HT-29 (cell line): ENCODE results near the gene SHC4. TPM values are rescaled to one million over a fixed set of nuclear protein-coding genes. Genes with fewer than 3 reads are reported as not detected.
"Not testable (repeated sequence)": the region's sequence is repeated elsewhere in the genome, so short reads cannot be mapped to it uniquely, and the experiment has no call there.

Experiments used
- DNase-seq: peaks from one replicate; pipeline ENCODE4 v3.0.0-alpha.2; 2015; ENCODE audit warnings: low spot score
- total RNA-seq: library from RNA; depleted of rRNA; stranded (reverse); fragments of >200 nt; shearing (Covaris generic); gene quantifications from 2 replicates; pipeline ENCODE4 v1.2.3, GENCODE V29; 2014

Gene SHC4
- total RNA-seq, 1 experiment from 2014 or later: not detected

DNA sequence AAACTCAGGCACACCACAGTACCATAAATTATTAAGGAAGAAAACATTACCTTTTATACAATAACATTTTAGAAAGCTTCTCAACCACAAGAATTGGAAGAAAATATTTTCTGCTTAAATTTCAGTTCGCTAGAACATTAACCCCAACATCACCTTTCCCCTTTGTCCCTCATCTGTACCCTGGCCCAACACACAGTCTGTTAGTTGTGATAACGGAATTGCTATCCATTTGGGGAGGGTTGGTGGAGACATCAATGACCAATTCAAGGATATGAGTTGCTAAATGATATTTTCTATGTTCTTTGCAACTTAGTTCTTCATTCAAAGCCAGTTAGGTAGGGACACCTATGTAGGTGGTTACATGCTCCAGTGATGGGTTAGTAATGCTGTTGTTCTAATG lies 80.0 kb downstream of the SHC4 start:
- DNase-seq: no peak

GRCh38 chr15:48880070-48880634 lies 83.6 kb downstream of the SHC4 start:
- DNase-seq: no peak

DNA sequence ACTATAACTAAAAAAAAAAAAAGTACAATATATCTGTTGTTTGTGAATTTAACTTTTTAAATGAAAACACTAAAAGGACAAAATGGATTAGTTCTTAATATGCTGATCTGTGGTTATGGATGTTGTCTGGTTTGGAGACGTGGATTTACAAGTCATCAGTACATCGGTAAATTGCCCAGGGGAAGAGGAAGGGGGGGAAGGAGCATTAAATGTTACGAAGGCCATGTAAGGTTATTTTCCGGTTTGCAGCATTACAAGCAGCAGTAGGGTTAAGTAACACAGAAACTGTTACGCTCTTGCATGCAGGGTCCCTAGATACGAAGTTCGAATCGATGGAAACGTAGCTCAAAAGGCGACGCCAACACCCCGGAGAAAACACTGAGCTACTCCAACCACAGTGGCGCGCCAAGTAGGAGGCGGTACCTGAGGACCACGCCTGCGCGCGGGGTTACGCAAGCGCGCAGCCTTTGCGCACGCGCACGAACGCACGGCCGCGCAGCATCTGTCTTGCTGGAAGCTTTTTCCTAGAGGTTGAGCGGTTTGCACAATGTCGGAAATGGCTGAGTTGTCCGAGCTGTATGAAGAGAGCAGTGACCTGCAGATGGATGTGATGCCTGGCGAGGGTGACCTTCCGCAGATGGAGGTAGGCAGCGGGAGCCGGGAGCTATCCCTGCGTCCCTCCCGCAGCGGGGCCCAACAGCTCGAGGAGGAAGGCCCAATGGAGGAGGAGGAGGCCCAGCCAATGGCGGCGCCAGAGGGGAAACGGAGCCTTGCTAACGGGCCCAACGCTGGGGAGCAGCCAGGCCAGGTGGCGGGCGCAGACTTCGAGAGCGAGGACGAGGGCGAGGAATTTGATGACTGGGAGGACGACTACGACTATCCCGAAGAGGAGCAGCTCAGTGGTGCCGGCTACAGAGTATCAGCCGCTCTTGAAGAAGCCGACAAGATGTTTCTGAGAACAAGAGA lies 85.8 kb downstream of the SHC4 start, which contains the start of gene EID1:
EID1 (plus strand) TSS at position 505 of the 966 bp plus-strand sequence; CDS start at position 548, 43 bp downstream.
- peak; percentile 96 for DNase-seq

DNA sequence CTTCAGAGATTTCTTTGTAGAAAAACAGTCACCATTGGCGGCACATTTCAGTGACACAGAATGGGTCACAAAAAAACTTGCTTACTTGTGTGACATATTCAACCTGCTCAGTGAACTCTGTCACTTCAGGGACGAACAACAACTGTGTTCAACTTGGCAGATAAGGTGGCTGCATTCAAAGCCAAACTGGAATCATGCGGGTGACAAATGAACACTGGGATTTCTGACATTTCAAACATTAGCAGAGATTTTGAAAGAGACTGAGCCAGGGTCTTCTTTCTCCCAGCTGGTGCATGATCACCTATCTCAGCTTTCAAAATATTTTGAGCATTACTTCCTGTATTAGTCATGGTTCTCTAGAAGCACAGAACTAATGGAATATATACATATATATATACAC lies 87.7 kb downstream of the SHC4 start:
- no peak for DNase-seq

- no peak for DNase-seq
Measured at GRCh38 chr15:48875241-48875960, 88.3 kb downstream of the SHC4 start.

DNA sequence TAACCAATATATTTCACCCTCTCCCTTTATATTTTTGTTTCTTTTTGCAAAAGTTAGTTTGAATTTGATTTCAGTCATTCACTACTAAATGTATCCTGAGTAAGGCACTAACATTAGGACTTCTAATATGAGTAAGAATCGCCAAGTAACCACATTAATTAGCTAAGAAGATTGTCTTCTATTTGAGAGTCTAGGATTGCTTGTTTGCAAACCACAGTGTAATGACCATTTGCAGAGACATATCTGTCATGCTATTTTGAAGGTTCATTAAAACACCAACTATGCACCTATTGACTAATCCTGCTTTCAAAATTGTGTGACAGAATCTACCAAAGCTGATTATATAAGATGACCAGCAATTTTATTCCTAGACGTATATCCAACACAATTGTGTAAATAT lies 91.1 kb downstream of the SHC4 start:
- no peak for DNase-seq

DNA sequence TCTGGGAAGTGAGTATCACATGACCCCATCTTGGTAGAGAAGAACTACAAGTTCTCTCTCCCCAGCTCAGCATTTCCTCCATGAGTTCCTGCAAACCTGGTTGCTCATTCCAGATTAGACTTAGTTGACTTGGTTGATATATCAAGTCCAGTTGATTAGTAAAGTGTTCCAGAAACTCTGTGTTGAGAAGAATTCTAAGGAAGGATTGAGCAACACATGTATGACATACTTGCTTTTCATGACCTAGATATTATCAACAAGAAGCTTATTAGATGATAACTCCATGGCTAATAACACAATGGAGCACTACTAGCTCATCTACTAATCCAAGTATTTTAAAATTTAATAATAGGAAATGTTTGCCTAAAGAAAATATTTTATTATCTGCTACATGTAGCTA lies 92.2 kb downstream of the SHC4 start:
- DNase-seq: no peak

DNA sequence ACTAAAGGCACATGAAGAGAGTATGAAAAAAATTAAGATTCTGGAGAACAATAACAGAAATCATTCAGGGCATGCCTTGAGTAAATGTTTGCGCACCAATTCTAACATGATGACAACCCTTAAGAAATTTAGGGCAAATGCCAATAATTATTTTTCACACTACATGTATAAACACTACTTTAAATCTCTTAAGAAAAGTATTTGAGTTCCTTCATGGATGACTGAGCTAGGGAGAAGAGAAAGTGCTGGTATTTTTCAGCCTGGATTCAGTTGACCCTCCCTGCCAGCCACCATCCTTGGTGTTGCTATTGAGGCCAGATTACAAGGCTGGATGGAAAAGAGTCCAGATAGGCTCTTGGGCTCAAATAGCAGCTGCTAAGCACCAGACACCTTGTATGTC lies 93.8 kb downstream of the SHC4 start:
- DNase-seq: no peak

GRCh38 chr15:48868536-48868935 lies 95.2 kb downstream of the SHC4 start:
- DNase-seq: peak; percentile 13

GRCh38 chr15:48868023-48868422 lies 95.7 kb downstream of the SHC4 start:
- no peak for DNase-seq

DNA sequence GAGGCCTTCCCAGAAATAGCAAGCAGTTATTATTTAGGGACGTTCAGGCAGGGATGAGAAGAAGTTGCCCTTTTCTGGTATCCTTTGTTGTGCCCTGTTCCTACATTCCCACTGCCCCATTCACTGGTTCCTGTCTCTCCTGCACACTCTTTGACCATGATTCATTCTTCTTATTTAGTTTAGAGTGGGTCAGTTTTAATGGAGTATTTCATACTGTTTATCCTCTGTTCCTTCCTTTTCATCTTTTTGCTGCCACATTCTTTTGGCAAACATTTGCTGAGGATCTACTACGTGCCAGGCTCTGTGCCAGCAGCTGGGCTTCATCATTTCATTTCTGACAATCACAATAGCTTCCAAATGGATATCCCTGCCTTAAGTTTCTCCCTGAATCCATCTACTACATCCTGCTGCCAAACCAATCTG lies 97.6 kb downstream of the SHC4 start:
- no peak for DNase-seq

DNA sequence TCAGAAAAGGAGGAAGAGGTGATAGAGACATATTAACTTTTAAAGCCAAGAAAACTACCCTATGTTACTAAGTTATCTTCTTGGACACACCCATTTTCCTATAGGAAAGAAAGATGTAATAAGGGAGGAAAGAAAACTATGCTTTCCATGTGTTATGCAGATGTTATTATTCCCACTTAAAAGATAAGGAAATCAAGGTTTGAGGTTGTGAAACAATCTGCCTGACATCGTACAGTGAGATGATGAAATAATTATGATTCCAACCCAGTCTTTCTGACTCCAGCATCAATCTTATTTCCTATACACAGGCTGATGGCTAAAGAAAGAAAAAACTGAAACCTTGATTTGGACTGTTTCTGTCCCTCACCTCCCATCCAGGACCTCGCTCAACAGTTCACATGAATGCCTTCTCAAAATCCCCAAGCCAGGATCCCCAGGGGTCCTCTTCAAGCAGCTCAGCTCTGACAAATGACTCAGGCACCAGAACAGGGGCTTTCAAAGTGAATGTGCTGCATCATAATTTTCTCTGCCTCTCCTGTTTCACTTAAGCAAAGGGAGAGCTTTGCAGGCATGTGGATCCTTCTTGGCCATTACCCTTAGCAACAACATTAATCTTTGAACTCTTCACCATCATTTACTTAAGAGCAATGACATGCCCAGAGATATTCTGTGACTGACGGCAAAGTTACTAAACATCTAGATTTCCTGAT lies 98.2 kb downstream of the SHC4 start:
- no peak for DNase-seq

- no peak for DNase-seq
Measured at GRCh38 chr15:48862705-48863104, 101.0 kb downstream of the SHC4 start.

- DNase-seq: peak; percentile 79
Measured at GRCh38 chr15:48861813-48862431, 101.8 kb downstream of the SHC4 start.

GRCh38 chr15:48859426-48859825 lies 104.3 kb downstream of the SHC4 start:
- DNase-seq: no peak

- no peak for DNase-seq
Measured at GRCh38 chr15:48858401-48858800, 105.3 kb downstream of the SHC4 start.

GRCh38 chr15:48856942-48857341 lies 106.8 kb downstream of the SHC4 start:
- DNase-seq: no peak

DNA sequence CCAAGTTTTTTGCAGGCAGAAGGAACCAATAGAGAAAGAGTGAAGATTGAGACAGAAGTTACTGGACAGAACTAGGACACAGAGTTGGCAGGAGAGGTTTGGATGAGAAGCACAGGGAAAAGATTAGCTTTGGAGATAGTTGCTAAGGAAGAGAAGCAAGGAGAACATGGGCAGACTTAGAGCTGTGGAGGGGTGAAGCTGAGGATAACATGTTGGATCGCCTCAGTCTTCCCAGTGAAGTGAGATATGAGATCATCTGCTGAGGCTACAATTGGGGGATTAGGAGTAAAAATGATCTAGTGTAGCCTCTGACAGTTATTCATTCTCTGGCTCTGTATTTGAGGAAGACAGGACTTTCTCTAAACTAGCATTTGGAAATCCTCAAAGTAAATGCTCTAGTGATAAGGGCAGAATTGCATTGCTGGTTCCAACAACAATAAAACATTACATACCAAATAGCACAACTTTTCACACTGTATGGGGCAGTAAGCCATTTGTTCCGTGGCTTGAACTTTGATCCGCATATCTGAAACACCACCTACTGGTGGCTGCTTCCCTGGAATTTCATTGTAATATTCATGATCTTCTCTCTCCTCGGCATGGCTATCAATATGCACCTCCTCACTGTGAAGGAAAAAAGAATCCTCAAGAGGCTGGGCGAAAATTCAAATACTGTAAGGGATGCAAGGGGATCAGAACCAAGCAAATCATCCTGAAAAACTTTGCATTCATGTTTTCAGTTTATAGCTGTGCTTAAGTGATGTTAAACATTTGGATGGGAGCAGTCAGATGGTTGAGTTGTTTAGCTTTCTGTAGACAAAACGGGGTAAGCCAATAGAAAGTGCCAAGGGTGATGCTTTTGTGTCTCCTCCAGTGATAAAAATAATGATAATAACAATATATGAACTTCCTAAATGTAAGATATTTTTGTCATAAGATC lies 107.9 kb downstream of the SHC4 start:
- peak; percentile 63 for DNase-seq

DNA sequence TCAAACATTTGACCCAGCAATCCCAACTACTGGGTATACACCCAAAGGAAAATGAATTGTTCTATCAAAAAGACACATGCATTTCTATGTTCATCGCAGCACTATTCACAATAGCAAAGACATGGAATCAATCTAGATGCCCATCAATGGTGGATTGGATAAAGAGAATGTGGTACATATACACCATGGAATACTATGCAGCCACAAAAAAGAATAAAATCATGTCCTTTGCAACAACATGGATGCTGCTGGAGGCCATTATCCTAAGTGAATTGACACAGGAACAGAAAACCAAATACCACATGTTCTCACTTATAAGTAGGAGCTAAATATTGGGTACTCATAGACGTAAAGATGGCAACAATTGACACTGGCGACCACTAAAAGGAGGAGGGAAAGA lies 109.3 kb downstream of the SHC4 start:
- DNase-seq: not testable (repeated sequence)

GRCh38 chr15:48851956-48852355 lies 111.8 kb downstream of the SHC4 start:
- DNase-seq: no peak
